ENCODE measurements around the gene UNCX.

- TF ChIP-seq CTCF (optimal IDR thresholded peaks at IDR 0.05 in 1 of 3, IDR thresholded peaks at IDR 0.05 in 1 of 3, conservative IDR thresholded peaks at IDR 0.05 in 1 of 3; ENCODE audit: extremely low read depth in 1 of 3, insufficient read depth in 2 of 3, low read length in 3 of 3), result no peak
- no peak for TF ChIP-seq EZH2 (IDR thresholded peaks at IDR 0.05; ENCODE audit: low read length)
These were observed 42.5 kb upstream of the UNCX start for GRCh38 chr7:1189986-1190772.

Data from keratinocyte (primary cell).